Left ventricle myocardium inferior (tissue), 1 donor: Measurements from ENCODE around the gene MAPK8IP1. TPM values are rescaled to one million over a fixed set of nuclear protein-coding genes. Genes with fewer than 3 reads are reported as not detected.

Source experiments
- DNase-seq: peaks from one replicate; pipeline ENCODE4 v3.0.0-alpha.2; 2020
- H3K27ac ChIP-seq: fragments of 200-600 bp; replicated peaks from 2 replicates; pipeline ENCODE4 v1.8.0; 2021
- H3K27me3 ChIP-seq: fragments of 200-600 bp; 2 replicates; pipeline ENCODE4 v1.8.0; 2021; ENCODE audit warnings: low read depth
- H3K36me3 ChIP-seq: fragments of 200-600 bp; 2 replicates; pipeline ENCODE4 v1.8.0; 2021
- H3K4me1 ChIP-seq: fragments of 200-600 bp; 2 replicates; pipeline ENCODE4 v1.8.0; 2021
- H3K4me3 ChIP-seq: fragments of 200-600 bp; 2 replicates; pipeline ENCODE4 v1.8.0; 2021; ENCODE audit warnings: mild to moderate bottlenecking, moderate library complexity
- H3K9me3 ChIP-seq: fragments of 200-600 bp; replicated peaks from 2 replicates; pipeline ENCODE4 v1.8.0; 2021
- intact Hi-C: fragments of 100-400 bp; cut with micrococcal nuclease; formaldehyde crosslinking; loops from one replicate; pipeline ENCODE4 v1.11.0; 2022
- total RNA-seq: library from RNA; stranded (reverse); fragmentation: NEBNext Ultra II Directional; extraction: Animal tissue kit (Norgen Biotek cat#: 25700); gene quantifications from one replicate; pipeline ENCODE4 v1.2.1, GENCODE V29; 2021
- TF ChIP-seq, protein P1 (sequence below): fragments of 200-600 bp; IDR thresholded peaks from 2 replicates; pipeline ENCODE4 v1.8.0; 2021; ENCODE audit warnings: antibody characterized with exemption, mild to moderate bottlenecking, borderline replicate concordance
- donor health status: DM: no; HTN: yes; CAD: no; lungs with severe emphysema.

Gene MAPK8IP1
- total RNA-seq, 1 donor from 2014 or later = 4.6 TPM

GRCh38 chr11:45886816-45887520, 1.5 kb downstream of the MAPK8IP1 start:
- no peak overlapping the region for H3K4me3 ChIP-seq
- intact Hi-C loops = no loop called here
- peaks cover 8% of the 10 kb centered on the region for H3K36me3 ChIP-seq
- DNase-seq = no peak
- H3K4me1 ChIP-seq = peaks cover 6% of the 10 kb centered on the region
- TF ChIP-seq, protein P1, sequence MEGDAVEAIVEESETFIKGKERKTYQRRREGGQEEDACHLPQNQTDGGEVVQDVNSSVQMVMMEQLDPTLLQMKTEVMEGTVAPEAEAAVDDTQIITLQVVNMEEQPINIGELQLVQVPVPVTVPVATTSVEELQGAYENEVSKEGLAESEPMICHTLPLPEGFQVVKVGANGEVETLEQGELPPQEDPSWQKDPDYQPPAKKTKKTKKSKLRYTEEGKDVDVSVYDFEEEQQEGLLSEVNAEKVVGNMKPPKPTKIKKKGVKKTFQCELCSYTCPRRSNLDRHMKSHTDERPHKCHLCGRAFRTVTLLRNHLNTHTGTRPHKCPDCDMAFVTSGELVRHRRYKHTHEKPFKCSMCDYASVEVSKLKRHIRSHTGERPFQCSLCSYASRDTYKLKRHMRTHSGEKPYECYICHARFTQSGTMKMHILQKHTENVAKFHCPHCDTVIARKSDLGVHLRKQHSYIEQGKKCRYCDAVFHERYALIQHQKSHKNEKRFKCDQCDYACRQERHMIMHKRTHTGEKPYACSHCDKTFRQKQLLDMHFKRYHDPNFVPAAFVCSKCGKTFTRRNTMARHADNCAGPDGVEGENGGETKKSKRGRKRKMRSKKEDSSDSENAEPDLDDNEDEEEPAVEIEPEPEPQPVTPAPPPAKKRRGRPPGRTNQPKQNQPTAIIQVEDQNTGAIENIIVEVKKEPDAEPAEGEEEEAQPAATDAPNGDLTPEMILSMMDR = no peak
- no peak overlapping the region for H3K27ac ChIP-seq
- no peaks in the 10 kb centered on the region for H3K9me3 ChIP-seq
- no peaks in the 10 kb centered on the region for H3K27me3 ChIP-seq

DNA sequence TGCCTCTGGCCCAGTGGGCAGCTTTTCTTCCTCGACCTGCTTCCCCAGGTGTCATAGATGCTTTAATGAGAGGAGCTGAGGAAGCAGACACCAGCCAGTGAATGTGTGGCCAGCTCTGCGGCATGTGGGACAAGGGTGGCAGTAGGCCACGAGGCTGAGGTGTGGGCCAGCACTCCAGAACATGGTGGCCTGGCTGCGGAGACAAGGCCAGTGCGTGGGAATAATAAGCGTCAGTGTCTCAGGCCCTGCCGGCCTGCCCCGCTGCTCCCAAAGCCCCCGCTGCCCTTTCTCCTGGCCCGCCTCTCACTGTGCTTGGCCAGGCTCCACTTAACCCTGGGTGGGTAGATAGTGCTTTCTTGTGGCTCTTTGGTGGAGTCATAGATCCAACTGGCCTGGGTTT, 2.1 kb downstream of the MAPK8IP1 start:
- H3K36me3 ChIP-seq = peaks cover 2% of the 10 kb centered on the region
- H3K27ac ChIP-seq = no peak overlapping the region
- H3K9me3 ChIP-seq = no peaks in the 10 kb centered on the region
- TF ChIP-seq, protein P1 = no peak
- no peak overlapping the region for H3K4me3 ChIP-seq
- intact Hi-C loops = no loop called here
- H3K27me3 ChIP-seq = no peaks in the 10 kb centered on the region
- no peak for DNase-seq
- peaks cover 10% of the 10 kb centered on the region for H3K4me1 ChIP-seq

- Histone ChIP-seq H3K36me3 (no peaks in the 10 kb centered on the region), H3K4me1 (peaks cover 13% of the 10 kb centered on the region), H3K27me3 (no peaks in the 10 kb centered on the region), H3K4me3 (no peak overlapping the region), H3K9me3 (no peaks in the 10 kb centered on the region), H3K27ac (no peak overlapping the region)
- DNase-seq = no peak
- intact Hi-C loops = no loop called here
- TF ChIP-seq, protein P1 = no peak
These were observed 4.1 kb downstream of the MAPK8IP1 start for GRCh38 chr11:45889555-45889954.

DNA sequence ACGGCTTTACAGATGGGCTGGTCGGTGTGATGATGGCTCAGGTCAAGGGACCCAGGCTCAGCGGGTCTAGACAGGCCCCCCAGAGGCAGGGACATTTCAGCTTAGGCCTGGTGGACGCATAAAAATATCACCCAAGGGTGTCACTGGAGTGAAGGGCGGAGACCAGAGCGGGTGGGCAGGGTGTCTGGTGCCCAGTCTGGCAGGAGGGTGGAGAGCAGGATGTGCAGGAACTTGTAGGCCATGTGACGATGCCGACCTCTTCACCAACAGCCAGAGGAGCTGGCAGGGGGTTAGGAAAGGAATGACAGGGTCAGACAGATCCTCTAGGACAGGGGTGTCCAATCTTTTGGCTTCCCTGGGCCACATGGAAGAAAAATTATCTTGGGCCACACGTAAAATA, 4.5 kb downstream of the MAPK8IP1 start:
- Histone ChIP-seq H3K4me1 (peaks cover 13% of the 10 kb centered on the region), H3K36me3 (no peaks in the 10 kb centered on the region), H3K4me3 (no peak overlapping the region), H3K9me3 (no peaks in the 10 kb centered on the region), H3K27me3 (no peaks in the 10 kb centered on the region), H3K27ac (no peak overlapping the region)
- DNase-seq = no peak
- intact Hi-C loops = no loop called here
- TF ChIP-seq, protein P1 = no peak

GRCh38 chr11:45890886-45891550, 5.6 kb downstream of the MAPK8IP1 start:
- Histone ChIP-seq H3K4me1 (peaks cover 8% of the 10 kb centered on the region), H3K36me3 (no peaks in the 10 kb centered on the region), H3K4me3 (no peak overlapping the region), H3K27ac (no peak overlapping the region), H3K27me3 (no peaks in the 10 kb centered on the region), H3K9me3 (no peaks in the 10 kb centered on the region)
- intact Hi-C loops = no loop called here
- DNase-seq = no peak
- TF ChIP-seq, protein P1 = no peak
